Upper lobe of right lung (tissue), 1 donor: Measurements from ENCODE around the gene ABCC6. TPM values are rescaled to one million over a fixed set of nuclear protein-coding genes. Genes with fewer than 3 reads are reported as not detected.
"Not testable (repeated sequence)": the region's sequence is repeated elsewhere in the genome, so short reads cannot be mapped to it uniquely, and the experiment has no call there.

Experiments
- ATAC-seq: fragments of 200-7000 bp; cut with Tn5 transposase; one replicate; pipeline ENCODE4 v1.9.1; 2020; ENCODE audit warnings: mild to moderate bottlenecking, moderate library complexity
- DNase-seq: peaks from one replicate; pipeline ENCODE4 v3.0.0-alpha.2; 2020
- H3K27ac ChIP-seq: fragments of 200-600 bp; one replicate; pipeline ENCODE4 v1.8.0; 2022
- H3K27me3 ChIP-seq: fragments of 200-600 bp; one replicate; pipeline ENCODE4 v1.8.0; 2022; ENCODE audit warnings: mild to moderate bottlenecking
- H3K36me3 ChIP-seq: fragments of 200-600 bp; one replicate; pipeline ENCODE4 v1.8.0; 2022
- H3K4me1 ChIP-seq: fragments of 200-600 bp; one replicate; pipeline ENCODE4 v1.8.0; 2022
- H3K4me3 ChIP-seq: fragments of 200-600 bp; one replicate; pipeline ENCODE4 v1.8.0; 2022; ENCODE audit warnings: mild to moderate bottlenecking
- H3K9me3 ChIP-seq: fragments of 200-600 bp; one replicate; pipeline ENCODE4 v1.8.0; 2022
- intact Hi-C: fragments of 100-400 bp; cut with DNase I; formaldehyde crosslinking; loops from one replicate; pipeline ENCODE4 v1.11.0; 2022
- total RNA-seq: library from RNA; stranded (reverse); fragmentation: NEBNext Ultra II Directional; extraction: Animal tissue kit (Norgen Biotek cat#: 25700); gene quantifications from one replicate; pipeline ENCODE4 v1.2.1, GENCODE V29; 2021
- TF ChIP-seq, protein P1 (sequence below): fragments of 200-600 bp; IDR thresholded peaks from one replicate; pipeline ENCODE4 v1.8.0; 2022; ENCODE audit warnings: antibody characterized with exemption
- donor health status: DM: no; HTN: yes; CAD: no; lungs with severe emphysema.

The ABCC6 gene
- total RNA-seq, 1 donor from 2014 or later: 42.5 TPM

GRCh38 chr16:16207787-16208334, 15.4 kb downstream of the ABCC6 start:
- H3K4me1 ChIP-seq, H3K4me3 ChIP-seq, DNase-seq, intact Hi-C loops, H3K9me3 ChIP-seq, H3K27ac ChIP-seq, H3K27me3 ChIP-seq, H3K36me3 ChIP-seq: not testable (repeated sequence)
- ATAC-seq: peak; percentile 3

DNA sequence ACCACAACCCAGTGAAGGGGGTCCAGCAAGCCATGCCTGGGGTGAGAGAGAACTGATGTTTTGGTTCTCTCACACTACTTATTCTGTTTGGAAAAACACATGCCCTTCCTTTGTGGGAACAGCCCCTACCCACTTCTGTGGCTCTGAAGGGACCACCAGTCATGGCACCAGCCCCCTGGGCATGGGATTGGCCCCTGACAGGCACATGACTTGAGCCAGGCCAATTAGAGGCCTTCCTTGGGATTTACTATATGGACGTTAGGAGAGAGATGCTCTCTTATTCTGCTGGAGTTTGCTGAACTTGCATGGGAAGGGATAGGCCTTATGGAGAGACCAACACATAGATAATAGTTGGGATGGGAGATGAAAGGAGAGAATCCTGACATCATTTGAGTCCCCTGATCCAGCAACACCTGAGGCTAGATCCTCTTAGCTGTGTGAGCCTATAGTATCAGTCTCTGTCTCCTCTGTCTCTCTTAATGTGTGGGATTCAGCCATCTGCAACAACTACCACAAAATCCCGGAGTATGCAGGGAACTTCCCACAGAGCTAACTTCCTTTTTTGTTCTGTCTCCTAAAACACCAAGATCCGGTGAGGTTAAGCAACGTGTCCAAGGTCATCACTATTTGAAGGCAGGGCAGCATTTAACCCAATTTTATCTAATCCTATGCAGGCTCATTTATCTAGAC, 16.1 kb downstream of the ABCC6 start:
- H3K9me3 ChIP-seq, H3K27me3 ChIP-seq, H3K4me1 ChIP-seq, H3K27ac ChIP-seq, DNase-seq, H3K36me3 ChIP-seq, H3K4me3 ChIP-seq, intact Hi-C loops: not testable (repeated sequence)
- ATAC-seq: peak; percentile 59

DNA sequence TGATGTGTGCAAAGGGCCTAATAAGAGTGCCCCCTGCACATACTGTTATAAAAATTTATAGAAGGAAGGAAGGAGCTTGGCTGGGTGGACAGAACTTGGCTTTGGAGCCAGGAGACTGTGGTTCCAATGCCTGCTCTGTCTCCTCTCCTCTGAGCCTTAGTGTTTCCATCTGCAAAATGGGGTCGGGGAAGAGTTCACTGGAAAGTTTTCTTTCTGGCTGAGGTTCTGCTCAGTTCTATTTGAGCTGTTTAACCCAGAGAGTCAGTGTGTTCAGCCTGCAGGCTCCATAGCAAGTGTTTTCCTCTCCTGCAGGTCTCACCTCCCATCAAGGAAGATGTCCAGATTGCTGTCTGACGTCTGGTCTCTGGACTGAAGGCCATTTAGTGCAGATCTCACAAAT, 17.4 kb downstream of the ABCC6 start:
- DNase-seq, H3K27ac ChIP-seq, intact Hi-C loops, H3K4me1 ChIP-seq, H3K4me3 ChIP-seq, ATAC-seq, H3K36me3 ChIP-seq, H3K9me3 ChIP-seq, H3K27me3 ChIP-seq: not testable (repeated sequence)

DNA sequence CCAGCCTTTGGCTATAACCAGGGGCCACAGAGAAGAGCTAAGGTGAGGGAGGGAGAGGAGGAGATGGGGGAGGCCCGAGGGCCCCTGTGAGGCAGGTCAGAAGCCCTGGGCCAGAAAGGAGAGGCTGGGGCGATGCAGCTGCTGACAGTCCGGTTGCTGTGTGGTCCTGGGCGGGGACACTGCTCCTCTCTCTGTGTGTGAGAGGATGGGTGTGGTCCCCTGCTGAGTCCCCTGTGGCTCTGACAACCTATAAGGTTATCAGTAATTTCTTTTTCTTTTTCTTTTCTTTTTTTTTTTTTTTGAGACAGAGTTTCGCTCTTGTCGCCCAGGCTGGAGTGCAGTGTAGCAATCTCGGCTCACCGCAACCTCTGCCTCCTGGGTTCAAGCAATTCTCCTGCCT, 18.7 kb downstream of the ABCC6 start:
- H3K4me3 ChIP-seq, H3K27ac ChIP-seq, DNase-seq, H3K27me3 ChIP-seq, ATAC-seq, H3K9me3 ChIP-seq, intact Hi-C loops, H3K36me3 ChIP-seq, H3K4me1 ChIP-seq: not testable (repeated sequence)

- peak; percentile 34 for ATAC-seq
- H3K27me3 ChIP-seq, H3K4me1 ChIP-seq, H3K4me3 ChIP-seq, intact Hi-C loops, DNase-seq, H3K36me3 ChIP-seq, H3K27ac ChIP-seq, H3K9me3 ChIP-seq: not testable (repeated sequence)
Observed at GRCh38 chr16:16203494-16203893, 19.8 kb downstream of the ABCC6 start.

GRCh38 chr16:16202400-16203143, 20.7 kb downstream of the ABCC6 start:
- TF ChIP-seq, protein P1, sequence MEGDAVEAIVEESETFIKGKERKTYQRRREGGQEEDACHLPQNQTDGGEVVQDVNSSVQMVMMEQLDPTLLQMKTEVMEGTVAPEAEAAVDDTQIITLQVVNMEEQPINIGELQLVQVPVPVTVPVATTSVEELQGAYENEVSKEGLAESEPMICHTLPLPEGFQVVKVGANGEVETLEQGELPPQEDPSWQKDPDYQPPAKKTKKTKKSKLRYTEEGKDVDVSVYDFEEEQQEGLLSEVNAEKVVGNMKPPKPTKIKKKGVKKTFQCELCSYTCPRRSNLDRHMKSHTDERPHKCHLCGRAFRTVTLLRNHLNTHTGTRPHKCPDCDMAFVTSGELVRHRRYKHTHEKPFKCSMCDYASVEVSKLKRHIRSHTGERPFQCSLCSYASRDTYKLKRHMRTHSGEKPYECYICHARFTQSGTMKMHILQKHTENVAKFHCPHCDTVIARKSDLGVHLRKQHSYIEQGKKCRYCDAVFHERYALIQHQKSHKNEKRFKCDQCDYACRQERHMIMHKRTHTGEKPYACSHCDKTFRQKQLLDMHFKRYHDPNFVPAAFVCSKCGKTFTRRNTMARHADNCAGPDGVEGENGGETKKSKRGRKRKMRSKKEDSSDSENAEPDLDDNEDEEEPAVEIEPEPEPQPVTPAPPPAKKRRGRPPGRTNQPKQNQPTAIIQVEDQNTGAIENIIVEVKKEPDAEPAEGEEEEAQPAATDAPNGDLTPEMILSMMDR: peak; percentile 45
- intact Hi-C loops: not testable (repeated sequence)

DNA sequence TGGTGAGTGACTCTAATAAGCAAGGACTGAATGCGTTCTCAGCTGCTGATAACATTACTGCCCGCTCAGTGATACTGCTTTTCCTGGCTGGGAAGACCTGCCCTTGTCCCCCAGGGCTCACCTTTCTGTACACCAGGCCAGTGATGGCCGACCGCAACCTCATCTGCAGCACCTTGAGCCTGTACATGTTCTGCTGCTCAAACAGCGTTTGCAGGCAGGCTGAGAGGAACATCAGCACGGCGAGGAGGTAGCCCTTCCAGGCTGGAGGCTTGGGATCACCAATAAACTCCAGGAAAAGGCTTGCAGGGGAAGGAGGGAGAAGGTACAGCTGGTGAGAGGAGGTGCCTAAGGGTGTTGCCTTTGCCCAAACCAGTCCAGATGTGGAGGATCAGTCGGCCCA, 21.4 kb downstream of the ABCC6 start:
- H3K27me3 ChIP-seq, H3K9me3 ChIP-seq, ATAC-seq, H3K36me3 ChIP-seq, intact Hi-C loops, H3K27ac ChIP-seq, H3K4me3 ChIP-seq, H3K4me1 ChIP-seq, DNase-seq: not testable (repeated sequence)

More at GRCh38 chr16:16202400-16203143, 20.7 kb downstream of the ABCC6 start:
- H3K27ac ChIP-seq, H3K4me3 ChIP-seq, H3K36me3 ChIP-seq, H3K9me3 ChIP-seq, H3K4me1 ChIP-seq, H3K27me3 ChIP-seq: not testable (repeated sequence)
- ATAC-seq (peak; percentile 88), DNase-seq (peak; percentile 68)

GRCh38 chr16:16200391-16200790, 22.9 kb downstream of the ABCC6 start:
- H3K4me1 ChIP-seq, H3K4me3 ChIP-seq, H3K9me3 ChIP-seq, intact Hi-C loops, H3K27ac ChIP-seq, ATAC-seq, H3K36me3 ChIP-seq, H3K27me3 ChIP-seq, DNase-seq: not testable (repeated sequence)

DNA sequence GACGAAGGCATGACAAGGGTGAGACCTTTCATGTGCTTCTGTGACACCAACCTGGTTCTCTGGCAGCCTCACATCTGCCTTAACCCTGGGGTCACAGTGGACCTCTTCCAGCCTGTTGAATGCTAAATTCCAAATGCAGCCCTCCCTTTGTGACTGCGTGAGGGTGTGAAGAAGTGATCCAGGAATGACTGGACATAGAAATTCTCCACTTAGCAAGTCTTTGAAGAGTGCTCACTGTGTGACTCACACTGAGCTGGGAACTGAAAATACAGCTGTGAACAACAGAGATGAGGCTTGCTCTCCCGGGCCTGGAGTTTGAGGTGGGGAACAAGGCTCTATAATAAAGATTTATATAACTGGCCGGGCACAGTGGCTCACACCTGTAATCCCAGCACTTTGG, 23.9 kb downstream of the ABCC6 start:
- H3K4me3 ChIP-seq, H3K27ac ChIP-seq, H3K9me3 ChIP-seq, intact Hi-C loops, H3K36me3 ChIP-seq, H3K4me1 ChIP-seq, H3K27me3 ChIP-seq, DNase-seq: not testable (repeated sequence)
- ATAC-seq: peak; percentile 12
